GM12878 (cell line): ENCODE measurements around the gene EMP1.

Experiments used
- ASH2L ChIP-seq: fragments of 300-600, 200-600 bp; sonication (generic); IDR thresholded peaks from 2 replicates; pipeline ENCODE4 v1.6.1; 2017; ENCODE audit warnings: low read depth, mild to moderate bottlenecking, borderline replicate concordance
- MYC ChIP-seq: IDR thresholded peaks from 2 replicates; pipeline ENCODE4 v1.6.1; 2011; ENCODE audit warnings: mild to moderate bottlenecking, low read length, moderate library complexity, inconsistent platforms; ENCODE audit not compliant: insufficient read depth, insufficient replicate concordance, insufficient read length, severe bottlenecking
- NFXL1 ChIP-seq: fragments of 450-650 bp; IDR thresholded peaks from 2 replicates; pipeline ENCODE4 v1.6.1; 2017; ENCODE audit warnings: antibody characterized with exemption, mild to moderate bottlenecking, borderline replicate concordance
- NKRF ChIP-seq: fragments of 450-650 bp; conservative IDR thresholded peaks from 2 replicates; pipeline ENCODE4 v1.6.1; 2017; ENCODE audit warnings: mild to moderate bottlenecking, moderate library complexity
- PRDM15 ChIP-seq: fragments of 450-650 bp; formaldehyde crosslinking; IDR thresholded peaks from 2 replicates; pipeline ENCODE4 v1.4.0; 2020; ENCODE audit warnings: mild to moderate bottlenecking, moderate library complexity
- SP1 ChIP-seq: IDR thresholded peaks from one replicate; pipeline ENCODE4 v1.6.1; 2011; ENCODE audit warnings: low read depth, low read length
- SPI1 ChIP-seq: IDR thresholded peaks from 2 replicates; pipeline ENCODE4 v1.6.1; 2011; ENCODE audit warnings: low read depth, mild to moderate bottlenecking, low read length, moderate library complexity, borderline replicate concordance; ENCODE audit not compliant: insufficient read depth
- SUZ12 ChIP-seq: fragments of 200-600 bp; sonication (generic); IDR thresholded peaks from one replicate; pipeline ENCODE4 v1.6.1; 2018; ENCODE audit warnings: antibody characterized with exemption, mild to moderate bottlenecking; ENCODE audit not compliant: unreplicated experiment
- TBL1XR1 ChIP-seq: IDR thresholded peaks from 2 replicates; pipeline ENCODE4 v1.6.1; 2012; ENCODE audit warnings: low read depth, low read length, improper control_type of control experiment
- ZNF384 ChIP-seq: IDR thresholded peaks from 2 replicates; pipeline ENCODE4 v1.6.1; 2012; ENCODE audit warnings: low read depth, mild to moderate bottlenecking, low read length, improper control_type of control experiment, borderline replicate concordance
- TF ChIP-seq, protein P1 (sequence below), 3 experiments: IDR thresholded peaks in 2 of 3; conservative IDR thresholded peaks in 1 of 3; 2 replicates each; pipeline ENCODE4 v1.5.1; 2011; ENCODE audit warnings: low read depth in 3 of 3, low read length in 3 of 3, mild to moderate bottlenecking in 3 of 3, control low read depth in 2 of 3, moderate library complexity in 2 of 3, inconsistent platforms in 1 of 3, mixed read lengths in 1 of 3; ENCODE audit not compliant: control insufficient read depth in 2 of 3, insufficient read depth in 1 of 3; ENCODE audit errors: extremely low read depth in 1 of 3
- TF ChIP-seq, protein P2 (sequence below): IDR thresholded peaks from 2 replicates; pipeline ENCODE4 v1.6.1; 2012; ENCODE audit warnings: low read depth, low read length, improper control_type of control experiment

DNA sequence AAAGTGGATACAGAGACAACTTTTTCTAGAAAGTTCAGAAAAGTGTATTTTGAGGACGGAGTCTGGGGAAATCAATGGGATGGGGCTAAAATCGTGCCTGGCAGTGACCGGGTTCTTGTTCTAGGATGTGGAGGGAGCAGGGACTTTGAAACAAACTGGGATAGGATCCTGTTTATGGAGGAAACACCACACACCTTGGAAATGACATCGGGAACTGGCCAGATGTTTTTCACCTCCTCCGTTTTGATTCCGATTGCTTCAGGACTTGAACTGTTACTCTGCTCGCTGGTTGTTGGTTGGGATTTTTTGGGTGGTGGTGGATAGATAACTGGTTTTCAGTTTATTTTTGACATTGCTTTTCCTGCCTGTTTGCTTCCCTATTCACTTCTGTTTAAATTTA is 506 bp downstream of the EMP1 start:
- TF ChIP-seq MYC, result no peak
- TF ChIP-seq PRDM15 (CRISPR knock-in tag), result no peak
- TF ChIP-seq SUZ12, result no peak
- TF ChIP-seq, protein P1, sequence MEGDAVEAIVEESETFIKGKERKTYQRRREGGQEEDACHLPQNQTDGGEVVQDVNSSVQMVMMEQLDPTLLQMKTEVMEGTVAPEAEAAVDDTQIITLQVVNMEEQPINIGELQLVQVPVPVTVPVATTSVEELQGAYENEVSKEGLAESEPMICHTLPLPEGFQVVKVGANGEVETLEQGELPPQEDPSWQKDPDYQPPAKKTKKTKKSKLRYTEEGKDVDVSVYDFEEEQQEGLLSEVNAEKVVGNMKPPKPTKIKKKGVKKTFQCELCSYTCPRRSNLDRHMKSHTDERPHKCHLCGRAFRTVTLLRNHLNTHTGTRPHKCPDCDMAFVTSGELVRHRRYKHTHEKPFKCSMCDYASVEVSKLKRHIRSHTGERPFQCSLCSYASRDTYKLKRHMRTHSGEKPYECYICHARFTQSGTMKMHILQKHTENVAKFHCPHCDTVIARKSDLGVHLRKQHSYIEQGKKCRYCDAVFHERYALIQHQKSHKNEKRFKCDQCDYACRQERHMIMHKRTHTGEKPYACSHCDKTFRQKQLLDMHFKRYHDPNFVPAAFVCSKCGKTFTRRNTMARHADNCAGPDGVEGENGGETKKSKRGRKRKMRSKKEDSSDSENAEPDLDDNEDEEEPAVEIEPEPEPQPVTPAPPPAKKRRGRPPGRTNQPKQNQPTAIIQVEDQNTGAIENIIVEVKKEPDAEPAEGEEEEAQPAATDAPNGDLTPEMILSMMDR (IDR thresholded peaks at IDR 0.05 in 2 of 3, conservative IDR thresholded peaks at IDR 0.05 in 1 of 3; ENCODE audit: control insufficient read depth in 2 of 3, extremely low read depth in 1 of 3, insufficient read depth in 1 of 3, low read depth in 3 of 3, low read length in 3 of 3), result no peak
- no peak for TF ChIP-seq NKRF
- no peak for TF ChIP-seq SPI1
- TF ChIP-seq TBL1XR1, result no peak
- TF ChIP-seq, protein P2, sequence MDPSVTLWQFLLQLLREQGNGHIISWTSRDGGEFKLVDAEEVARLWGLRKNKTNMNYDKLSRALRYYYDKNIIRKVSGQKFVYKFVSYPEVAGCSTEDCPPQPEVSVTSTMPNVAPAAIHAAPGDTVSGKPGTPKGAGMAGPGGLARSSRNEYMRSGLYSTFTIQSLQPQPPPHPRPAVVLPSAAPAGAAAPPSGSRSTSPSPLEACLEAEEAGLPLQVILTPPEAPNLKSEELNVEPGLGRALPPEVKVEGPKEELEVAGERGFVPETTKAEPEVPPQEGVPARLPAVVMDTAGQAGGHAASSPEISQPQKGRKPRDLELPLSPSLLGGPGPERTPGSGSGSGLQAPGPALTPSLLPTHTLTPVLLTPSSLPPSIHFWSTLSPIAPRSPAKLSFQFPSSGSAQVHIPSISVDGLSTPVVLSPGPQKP, result no peak
- no peak for TF ChIP-seq ZNF384
- no peak for TF ChIP-seq SP1
- no peak for TF ChIP-seq NFXL1
- no peak for TF ChIP-seq ASH2L
